GM12892 (cell line): ENCODE results near the gene LPGAT1.
A peak's percentile ranks its signal among the peaks of the same experiment; 100 is the strongest.

Experiments
- DNase-seq: peaks from one replicate; pipeline ENCODE4 v3.0.0; 2011; ENCODE audit not compliant: insufficient read length
- FAIRE-seq: peaks from 2 replicates; lab custom pipeline; 2011; peaks lifted over from hg19 to GRCh38; lab: Jason Lieb, UNC
- POLR2A ChIP-seq: IDR thresholded peaks from 2 replicates; pipeline ENCODE4 v1.6.1; 2011; ENCODE audit warnings: low read depth, low read length, control low read depth
- POLR2AphosphoS5 ChIP-seq: IDR thresholded peaks from 2 replicates; pipeline ENCODE4 v1.6.1; 2011; ENCODE audit warnings: low read depth, low read length, control low read depth
- TAF1 ChIP-seq: IDR thresholded peaks from 2 replicates; pipeline ENCODE4 v1.6.1; 2011; ENCODE audit warnings: low read depth, mild to moderate bottlenecking, control low read depth, low read length, borderline replicate concordance

Gene LPGAT1

GRCh38 chr1:211843507-211844298 is 13.1 kb upstream of the LPGAT1 start:
- FAIRE-seq = no peak
- no peak for TF ChIP-seq POLR2A
- no peak for TF ChIP-seq POLR2AphosphoS5
- TF ChIP-seq TAF1 = no peak
- no peak for DNase-seq

- DNase-seq (no peak), FAIRE-seq (no peak)
- TF ChIP-seq POLR2A (no peak), TAF1 (no peak), POLR2AphosphoS5 (no peak)
Observed at GRCh38 chr1:211843018-211843417, 12.5 kb upstream of the LPGAT1 start.

DNA sequence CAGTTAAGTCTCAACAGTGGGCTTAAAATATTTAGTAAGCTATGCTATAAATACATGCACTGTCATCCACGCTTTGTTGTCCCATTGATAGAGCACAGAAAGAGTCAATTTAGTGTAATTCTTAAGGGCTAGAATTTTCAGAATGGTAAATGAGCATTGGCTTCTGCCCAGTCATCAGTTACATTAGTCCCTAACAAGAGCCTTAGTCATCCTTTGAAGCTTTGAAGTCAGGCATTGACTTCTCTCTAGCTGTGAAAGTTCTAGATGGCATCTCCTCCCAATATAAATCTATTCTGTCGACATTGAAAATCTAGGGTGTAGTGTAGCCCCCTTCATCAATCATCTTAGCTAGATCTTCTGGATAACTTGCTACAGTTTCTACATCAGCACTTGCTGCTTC is 12.0 kb upstream of the LPGAT1 start:
- DNase-seq = no peak
- no peak for FAIRE-seq
- TF ChIP-seq POLR2A (no peak), TAF1 (no peak), POLR2AphosphoS5 (no peak)

- TF ChIP-seq POLR2A (no peak), TAF1 (no peak), POLR2AphosphoS5 (no peak)
- DNase-seq (no peak), FAIRE-seq (no peak)
Observed at GRCh38 chr1:211839106-211839505, 8.5 kb upstream of the LPGAT1 start.

GRCh38 chr1:211833174-211833820 is 2.7 kb upstream of the LPGAT1 start:
- FAIRE-seq (peak; percentile 21), DNase-seq (no peak)
- TF ChIP-seq POLR2A (no peak), POLR2AphosphoS5 (no peak), TAF1 (no peak)

GRCh38 chr1:211832661-211833060 is 2.1 kb upstream of the LPGAT1 start:
- TF ChIP-seq POLR2AphosphoS5 = no peak
- TF ChIP-seq POLR2A = no peak
- TF ChIP-seq TAF1 = no peak
- FAIRE-seq = peak; percentile 66
- no peak for DNase-seq

DNA sequence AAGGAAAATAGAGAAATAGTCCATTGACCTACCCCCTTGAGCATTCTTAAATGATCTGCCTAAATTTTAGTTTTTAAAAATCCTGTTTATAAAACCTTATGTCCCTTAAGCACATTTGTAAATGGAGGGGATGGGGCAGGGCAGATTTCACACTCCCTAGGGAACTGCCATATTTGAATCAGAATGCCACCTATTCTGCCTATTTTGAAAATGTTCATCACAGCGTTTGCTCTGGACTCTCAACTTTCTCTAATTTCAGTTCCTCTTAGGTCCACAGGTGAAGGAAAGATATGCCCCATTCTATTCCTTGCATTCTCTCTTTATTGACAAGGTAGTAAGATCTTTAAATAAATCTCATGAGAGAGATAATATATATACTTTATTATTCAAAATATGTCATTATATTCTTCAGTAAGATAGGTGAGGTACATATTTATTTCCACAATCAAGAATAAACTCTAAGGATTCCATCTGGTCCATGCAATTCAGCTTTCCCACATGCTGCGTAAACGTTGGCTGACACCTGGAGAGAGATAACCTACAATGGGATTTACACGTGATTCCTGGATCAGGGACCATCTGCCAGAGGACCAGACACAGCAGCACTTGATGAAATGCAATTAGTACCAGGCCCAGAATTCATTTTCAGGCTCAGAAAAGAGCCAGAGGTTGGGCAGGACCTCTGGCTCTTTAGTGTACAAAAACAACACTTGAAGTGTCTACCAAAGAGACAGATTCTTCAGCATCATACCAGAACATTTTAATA is 1.2 kb upstream of the LPGAT1 start:
- TF ChIP-seq TAF1 = no peak
- TF ChIP-seq POLR2A = no peak
- TF ChIP-seq POLR2AphosphoS5 = no peak
- no peak for DNase-seq
- peak; percentile 60 for FAIRE-seq

DNA sequence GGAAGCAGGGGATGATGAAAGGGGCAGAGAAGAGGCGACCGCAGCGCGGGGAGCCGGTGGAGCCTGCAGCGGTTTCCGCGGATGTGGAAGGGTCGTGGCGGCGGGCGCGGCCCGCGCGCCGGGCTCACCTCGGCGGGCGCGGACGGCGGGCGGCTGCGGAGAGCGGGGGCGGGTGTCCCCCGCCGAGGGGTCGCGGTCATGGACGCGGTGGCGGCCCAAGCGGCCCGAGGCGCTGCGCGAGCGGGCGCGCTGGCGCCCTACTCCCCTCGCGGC is 572 bp downstream of the LPGAT1 start:
- FAIRE-seq = peak; percentile 87
- no peak for TF ChIP-seq POLR2AphosphoS5
- TF ChIP-seq TAF1 = no peak
- TF ChIP-seq POLR2A = no peak
- DNase-seq = no peak

DNA sequence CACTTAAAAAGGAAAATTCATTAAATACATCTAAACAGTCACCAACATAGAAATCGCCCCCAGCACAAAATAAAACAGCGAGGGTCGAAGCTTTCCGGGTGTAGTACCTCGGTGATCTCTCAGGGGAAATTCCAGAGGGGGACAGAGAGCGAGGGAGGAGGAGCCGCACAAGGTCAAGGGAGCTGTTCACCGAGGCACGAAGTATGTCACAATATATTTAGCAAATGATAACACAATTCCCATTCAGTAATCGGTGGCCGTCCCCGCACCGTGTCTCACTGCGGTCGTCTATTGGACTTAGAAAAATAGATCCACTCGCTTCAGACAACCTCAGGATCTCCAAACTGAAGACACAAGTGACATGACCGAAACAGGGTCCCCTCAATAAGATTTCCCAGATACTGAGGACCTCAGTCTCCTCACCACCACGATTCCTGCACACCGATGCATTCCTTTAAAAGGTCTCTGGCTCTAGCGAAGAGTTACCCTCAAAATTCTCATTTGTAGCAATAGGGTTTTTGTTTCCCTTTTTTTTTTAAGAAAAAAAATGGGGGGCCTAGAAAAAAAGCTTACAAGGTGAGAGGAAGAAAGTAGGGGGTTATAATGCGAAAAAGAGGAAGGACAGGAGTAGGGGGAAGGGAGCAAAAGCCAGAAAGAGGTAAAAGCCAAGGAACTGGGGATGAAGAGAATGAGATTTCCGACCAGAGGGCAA is 1.1 kb downstream of the LPGAT1 start:
- no peak for TF ChIP-seq POLR2A
- TF ChIP-seq TAF1 = no peak
- TF ChIP-seq POLR2AphosphoS5 = no peak
- DNase-seq (no peak), FAIRE-seq (peak; percentile 78)

DNA sequence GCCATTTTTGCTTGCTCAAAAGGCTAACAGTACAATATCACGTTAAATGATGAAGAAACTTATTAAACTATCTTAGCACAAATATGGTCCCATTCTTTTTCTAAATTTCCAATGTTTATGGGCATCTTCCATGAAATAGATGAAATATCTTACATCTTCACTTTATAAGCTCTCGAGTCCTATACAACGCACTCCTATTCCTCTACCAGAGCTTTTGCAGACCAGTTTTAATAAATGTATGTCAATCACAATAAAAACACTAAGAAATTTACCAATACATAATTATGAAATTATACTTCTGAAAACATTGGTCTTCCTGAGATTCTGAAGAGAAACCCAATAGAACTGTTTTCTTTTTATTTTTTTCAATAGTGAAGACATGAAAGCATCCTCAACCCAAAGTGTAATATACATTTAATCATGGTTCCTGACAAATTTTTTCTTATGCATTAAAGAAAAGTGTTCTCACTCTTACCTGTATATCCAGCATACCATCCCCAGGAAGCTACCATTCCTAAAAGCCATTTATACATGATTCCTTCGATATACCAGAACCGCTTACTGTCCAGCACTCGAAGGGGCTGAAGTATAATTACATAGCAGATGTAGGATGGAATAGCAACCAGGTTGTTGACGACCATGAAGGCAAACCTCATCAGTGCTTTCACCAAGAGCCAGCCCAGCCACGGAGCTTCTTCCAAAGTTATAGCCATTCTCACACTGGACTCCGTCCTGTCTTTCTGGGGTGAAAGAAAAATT is 1.8 kb downstream of the LPGAT1 start:
- DNase-seq (no peak), FAIRE-seq (no peak)
- no peak for TF ChIP-seq POLR2A
- TF ChIP-seq TAF1 = no peak
- no peak for TF ChIP-seq POLR2AphosphoS5
